OCI-LY7 (cell line): ENCODE results near the gene CYP24A1.

ENCODE experiments used
- EZH2phosphoT487 ChIP-seq: fragments of 200-600 bp; sonication (generic); IDR thresholded peaks from 2 replicates; pipeline ENCODE4 v1.6.1; 2018; ENCODE audit warnings: low read depth, borderline replicate concordance, mild to moderate bottlenecking, mixed run types, antibody characterized with exemption, low read length, moderate library complexity, mixed read lengths
- TF ChIP-seq, protein P1 (sequence below): fragments of 200-600 bp; sonication (generic); conservative IDR thresholded peaks from 2 replicates; pipeline ENCODE4 v1.5.1; 2014; ENCODE audit warnings: mild to moderate bottlenecking, antibody characterized with exemption, low read length, moderate library complexity, mixed read lengths

DNA sequence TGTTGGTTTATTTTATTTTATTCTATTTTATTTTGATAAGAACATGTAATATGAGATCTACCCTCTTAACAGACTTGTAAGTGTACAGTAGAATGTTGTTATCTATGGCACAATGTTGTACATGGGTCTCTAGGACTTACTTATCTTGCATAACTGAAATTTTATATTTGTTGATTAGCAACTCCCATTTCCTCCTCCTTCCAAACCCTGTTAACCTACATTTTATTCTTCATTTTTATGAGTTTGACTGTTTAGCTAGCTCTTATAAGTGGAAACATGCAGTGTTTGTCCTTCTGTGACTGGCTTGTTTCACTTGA, 65.5 kb downstream of the CYP24A1 start:
- TF ChIP-seq, protein P1, sequence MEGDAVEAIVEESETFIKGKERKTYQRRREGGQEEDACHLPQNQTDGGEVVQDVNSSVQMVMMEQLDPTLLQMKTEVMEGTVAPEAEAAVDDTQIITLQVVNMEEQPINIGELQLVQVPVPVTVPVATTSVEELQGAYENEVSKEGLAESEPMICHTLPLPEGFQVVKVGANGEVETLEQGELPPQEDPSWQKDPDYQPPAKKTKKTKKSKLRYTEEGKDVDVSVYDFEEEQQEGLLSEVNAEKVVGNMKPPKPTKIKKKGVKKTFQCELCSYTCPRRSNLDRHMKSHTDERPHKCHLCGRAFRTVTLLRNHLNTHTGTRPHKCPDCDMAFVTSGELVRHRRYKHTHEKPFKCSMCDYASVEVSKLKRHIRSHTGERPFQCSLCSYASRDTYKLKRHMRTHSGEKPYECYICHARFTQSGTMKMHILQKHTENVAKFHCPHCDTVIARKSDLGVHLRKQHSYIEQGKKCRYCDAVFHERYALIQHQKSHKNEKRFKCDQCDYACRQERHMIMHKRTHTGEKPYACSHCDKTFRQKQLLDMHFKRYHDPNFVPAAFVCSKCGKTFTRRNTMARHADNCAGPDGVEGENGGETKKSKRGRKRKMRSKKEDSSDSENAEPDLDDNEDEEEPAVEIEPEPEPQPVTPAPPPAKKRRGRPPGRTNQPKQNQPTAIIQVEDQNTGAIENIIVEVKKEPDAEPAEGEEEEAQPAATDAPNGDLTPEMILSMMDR, result no peak
- no peak for TF ChIP-seq EZH2phosphoT487
